ENCODE measurements around the gene LEMD2.

LEMD2 gene

DNA sequence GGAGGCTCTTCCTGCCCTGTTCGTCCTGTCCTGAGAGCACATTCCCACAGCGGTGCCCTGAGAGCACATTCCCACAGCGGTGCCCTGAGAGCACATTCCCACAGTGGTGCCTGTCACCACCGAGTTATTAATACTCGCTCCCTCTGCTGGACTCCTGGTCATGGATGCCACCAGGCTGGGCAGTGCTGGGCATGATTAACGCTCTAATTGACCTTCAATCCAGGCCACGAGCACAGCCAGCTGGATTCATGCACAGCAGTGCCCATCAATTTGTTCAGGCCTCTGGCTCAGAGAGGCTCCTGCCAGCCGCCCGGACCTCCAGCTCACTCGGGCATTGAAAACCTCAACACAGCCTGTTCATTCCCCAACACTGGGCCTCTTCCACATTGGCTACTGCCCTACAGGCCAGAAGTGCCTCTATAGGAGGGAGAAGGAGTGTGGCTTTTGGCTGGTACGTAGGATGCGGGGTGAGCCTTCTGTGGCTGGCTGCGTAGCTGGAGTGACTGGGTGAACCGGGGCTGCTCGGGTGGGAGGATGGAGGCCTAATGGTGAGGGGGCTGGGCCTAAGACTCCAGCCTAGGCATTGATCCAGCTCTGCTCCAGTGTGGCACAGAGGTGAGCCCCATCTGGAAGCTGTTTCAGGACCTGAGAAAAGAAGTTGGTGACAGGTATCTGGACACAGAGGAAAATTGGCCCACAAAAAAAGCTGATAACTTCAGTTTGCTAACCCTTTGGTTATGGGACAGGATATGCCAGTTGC lies 51.5 kb downstream of the LEMD2 start:
- H3K9me3 ChIP-seq (ENCODE audit: control insufficient read depth, insufficient read depth, low read depth, low read length) = no peaks in the 10 kb centered on the region
- ChIA-PET POLR2A (interaction anchor here (1.4 kb wide), 1 partner anchor 26 kb away, joined by 6 read pairs; the partner anchor contains the start of gene UQCC2), CTCF (interaction anchor here (0.7 to 1.6 kb wide), 6 partner anchors 9 to 290 kb away, joined by 3 to 5 read pairs (median 4); no protein-coding TSS in a partner anchor)
- H3K4me3 ChIP-seq (ENCODE audit: low read depth, low read length) = no peak overlapping the region
- no peak overlapping the region for H3K27ac ChIP-seq (ENCODE audit: extremely low read depth, low read depth, low read length)
- TF ChIP-seq ZFHX2 (tag by site-specific recombination; conservative IDR thresholded peaks at IDR 0.05) (no peak), ZNF510 (tag by site-specific recombination; IDR thresholded peaks at IDR 0.05; ENCODE audit: insufficient replicate concordance) (no peak), EGR2 (tag by site-specific recombination; IDR thresholded peaks at IDR 0.05; ENCODE audit: low read depth) (peak; percentile 20; the same call in 1 of the 2 replicates), ZIC2 (tag by site-specific recombination; IDR thresholded peaks at IDR 0.05) (peak; percentile 43), ZNF391 (tag by site-specific recombination; IDR thresholded peaks at IDR 0.05; ENCODE audit: borderline replicate concordance, low read depth) (no peak)
- no peaks in the 10 kb centered on the region for H3K4me1 ChIP-seq (ENCODE audit: control insufficient read depth, insufficient read depth, low read length)
- no peaks in the 10 kb centered on the region for H3K36me3 ChIP-seq (ENCODE audit: control insufficient read depth in 2 of 2, insufficient read depth in 1 of 2, low read length in 2 of 2)

DNA sequence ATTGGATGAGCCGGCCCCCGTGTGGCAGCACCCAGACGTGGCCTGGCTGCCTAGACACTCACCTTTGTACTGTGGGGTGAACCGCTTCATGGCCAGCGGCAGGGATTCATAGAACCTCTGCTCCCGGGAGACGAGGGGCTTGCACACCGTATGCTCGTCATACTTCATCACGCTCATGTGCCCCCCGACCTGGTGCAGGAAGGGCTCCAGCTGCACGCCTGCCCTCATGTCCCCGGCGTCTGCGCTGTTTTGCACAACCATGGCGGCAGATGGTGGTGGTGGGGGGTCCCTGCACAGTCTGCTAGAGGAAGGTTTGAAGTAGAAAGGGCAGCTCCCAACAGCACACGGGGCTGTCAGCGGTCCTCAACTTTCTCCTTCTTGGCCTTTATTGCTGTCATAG lies 53.7 kb downstream of the LEMD2 start:
- no peaks in the 10 kb centered on the region for H3K36me3 ChIP-seq (ENCODE audit: control insufficient read depth in 2 of 2, insufficient read depth in 1 of 2, low read length in 2 of 2)
- H3K4me3 ChIP-seq (ENCODE audit: low read depth, low read length) = no peak overlapping the region
- H3K9me3 ChIP-seq (ENCODE audit: control insufficient read depth, insufficient read depth, low read depth, low read length) = no peaks in the 10 kb centered on the region
- ChIA-PET POLR2A (no interaction called here), CTCF (interaction anchor here (0.6 to 1.0 kb wide), 2 partner anchors 36 to 53 kb away, joined by 3 read pairs; no protein-coding TSS in a partner anchor)
- TF ChIP-seq YY1 (tag by site-specific recombination; IDR thresholded peaks at IDR 0.05) (no peak), ZBTB1 (tag by site-specific recombination; IDR thresholded peaks at IDR 0.05) (no peak), ZNF174 (tag by site-specific recombination; IDR thresholded peaks at IDR 0.05) (no peak)
- TF ChIP-seq, protein P1, sequence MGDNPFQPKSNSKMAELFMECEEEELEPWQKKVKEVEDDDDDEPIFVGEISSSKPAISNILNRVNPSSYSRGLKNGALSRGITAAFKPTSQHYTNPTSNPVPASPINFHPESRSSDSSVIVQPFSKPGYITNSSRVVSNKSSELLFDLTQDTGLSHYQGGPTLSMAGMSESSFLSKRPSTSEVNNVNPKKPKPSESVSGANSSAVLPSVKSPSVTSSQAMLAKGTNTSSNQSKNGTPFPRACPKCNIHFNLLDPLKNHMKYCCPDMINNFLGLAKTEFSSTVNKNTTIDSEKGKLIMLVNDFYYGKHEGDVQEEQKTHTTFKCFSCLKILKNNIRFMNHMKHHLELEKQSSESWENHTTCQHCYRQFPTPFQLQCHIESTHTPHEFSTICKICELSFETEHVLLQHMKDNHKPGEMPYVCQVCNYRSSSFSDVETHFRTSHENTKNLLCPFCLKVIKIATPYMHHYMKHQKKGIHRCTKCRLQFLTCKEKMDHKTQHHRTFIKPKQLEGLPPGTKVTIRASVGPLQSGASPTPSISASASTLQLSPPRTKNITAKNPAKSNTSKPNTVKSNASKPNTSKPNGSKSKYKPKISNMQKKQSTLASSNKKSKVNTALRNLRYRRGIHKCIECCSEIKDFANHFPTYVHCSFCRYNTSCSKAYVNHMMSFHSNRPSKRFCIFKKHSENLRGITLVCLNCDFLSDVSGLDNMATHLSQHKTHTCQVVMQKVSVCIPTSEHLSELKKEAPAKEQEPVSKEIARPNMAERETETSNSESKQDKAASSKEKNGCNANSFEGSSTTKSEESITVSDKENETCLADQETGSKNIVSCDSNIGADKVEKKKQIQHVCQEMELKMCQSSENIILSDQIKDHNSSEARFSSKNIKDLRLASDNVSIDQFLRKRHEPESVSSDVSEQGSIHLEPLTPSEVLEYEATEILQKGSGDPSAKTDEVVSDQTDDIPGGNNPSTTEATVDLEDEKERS (tag by site-specific recombination; IDR thresholded peaks at IDR 0.05) = no peak
- H3K27ac ChIP-seq (ENCODE audit: extremely low read depth, low read depth, low read length) = no peak overlapping the region
- no peaks in the 10 kb centered on the region for H3K4me1 ChIP-seq (ENCODE audit: control insufficient read depth, insufficient read depth, low read length)

DNA sequence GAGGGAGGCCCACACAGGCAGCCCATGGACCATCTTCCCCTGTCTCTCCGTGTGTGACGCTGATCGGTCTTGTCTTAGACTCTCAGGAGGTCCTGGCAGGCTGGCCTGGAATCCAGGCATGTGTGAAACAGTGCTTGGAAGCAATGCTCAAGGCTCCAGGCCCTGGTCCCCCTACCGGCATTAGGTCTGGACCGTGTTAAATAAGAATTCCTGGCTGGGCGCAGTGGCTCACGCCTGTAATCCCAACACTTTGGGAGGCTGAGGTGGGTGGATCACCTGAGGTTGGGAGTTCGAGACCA lies 55.3 kb downstream of the LEMD2 start:
- ChIA-PET CTCF (no interaction called here), POLR2A (no interaction called here)
- no peaks in the 10 kb centered on the region for H3K36me3 ChIP-seq (ENCODE audit: control insufficient read depth in 2 of 2, insufficient read depth in 1 of 2, low read length in 2 of 2)
- H3K4me3 ChIP-seq (ENCODE audit: low read depth, low read length) = no peak overlapping the region
- no peak overlapping the region for H3K27ac ChIP-seq (ENCODE audit: extremely low read depth, low read depth, low read length)
- TF ChIP-seq ZNF843 (tag by site-specific recombination; IDR thresholded peaks at IDR 0.05) (no peak), KLF1 (tag by site-specific recombination; IDR thresholded peaks at IDR 0.05) (no peak), ZNF146 (tag by site-specific recombination; IDR thresholded peaks at IDR 0.05) (no peak), ZNF449 (tag by site-specific recombination; IDR thresholded peaks at IDR 0.05) (no peak), ZNF473 (tag by site-specific recombination; IDR thresholded peaks at IDR 0.05) (no peak), ZNF274 (IDR thresholded peaks at IDR 0.05; ENCODE audit: low read length) (no peak), ZNF274 (tag by site-specific recombination; IDR thresholded peaks at IDR 0.05; ENCODE audit: borderline replicate concordance) (no peak), ZNF571 (tag by site-specific recombination; IDR thresholded peaks at IDR 0.05) (no peak), ZXDB (tag by site-specific recombination; IDR thresholded peaks at IDR 0.05) (no peak), BCL11B (tag by site-specific recombination; IDR thresholded peaks at IDR 0.05; ENCODE audit: low read depth) (no peak), TCF7L2 (IDR thresholded peaks at IDR 0.05; ENCODE audit: borderline replicate concordance, low read depth, low read length) (no peak), ZNF670 (tag by site-specific recombination; IDR thresholded peaks at IDR 0.05; ENCODE audit: low read depth) (no peak), ZNF501 (tag by site-specific recombination; IDR thresholded peaks at IDR 0.05) (no peak)
- TF ChIP-seq, protein P2, sequence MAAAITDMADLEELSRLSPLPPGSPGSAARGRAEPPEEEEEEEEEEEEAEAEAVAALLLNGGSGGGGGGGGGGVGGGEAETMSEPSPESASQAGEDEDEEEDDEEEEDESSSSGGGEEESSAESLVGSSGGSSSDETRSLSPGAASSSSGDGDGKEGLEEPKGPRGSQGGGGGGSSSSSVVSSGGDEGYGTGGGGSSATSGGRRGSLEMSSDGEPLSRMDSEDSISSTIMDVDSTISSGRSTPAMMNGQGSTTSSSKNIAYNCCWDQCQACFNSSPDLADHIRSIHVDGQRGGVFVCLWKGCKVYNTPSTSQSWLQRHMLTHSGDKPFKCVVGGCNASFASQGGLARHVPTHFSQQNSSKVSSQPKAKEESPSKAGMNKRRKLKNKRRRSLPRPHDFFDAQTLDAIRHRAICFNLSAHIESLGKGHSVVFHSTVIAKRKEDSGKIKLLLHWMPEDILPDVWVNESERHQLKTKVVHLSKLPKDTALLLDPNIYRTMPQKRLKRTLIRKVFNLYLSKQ (tag by site-specific recombination; IDR thresholded peaks at IDR 0.05; ENCODE audit: borderline replicate concordance) = no peak
- TF ChIP-seq, protein P3, sequence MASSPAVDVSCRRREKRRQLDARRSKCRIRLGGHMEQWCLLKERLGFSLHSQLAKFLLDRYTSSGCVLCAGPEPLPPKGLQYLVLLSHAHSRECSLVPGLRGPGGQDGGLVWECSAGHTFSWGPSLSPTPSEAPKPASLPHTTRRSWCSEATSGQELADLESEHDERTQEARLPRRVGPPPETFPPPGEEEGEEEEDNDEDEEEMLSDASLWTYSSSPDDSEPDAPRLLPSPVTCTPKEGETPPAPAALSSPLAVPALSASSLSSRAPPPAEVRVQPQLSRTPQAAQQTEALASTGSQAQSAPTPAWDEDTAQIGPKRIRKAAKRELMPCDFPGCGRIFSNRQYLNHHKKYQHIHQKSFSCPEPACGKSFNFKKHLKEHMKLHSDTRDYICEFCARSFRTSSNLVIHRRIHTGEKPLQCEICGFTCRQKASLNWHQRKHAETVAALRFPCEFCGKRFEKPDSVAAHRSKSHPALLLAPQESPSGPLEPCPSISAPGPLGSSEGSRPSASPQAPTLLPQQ (tag by site-specific recombination; IDR thresholded peaks at IDR 0.05) = no peak
- H3K9me3 ChIP-seq (ENCODE audit: control insufficient read depth, insufficient read depth, low read depth, low read length) = no peaks in the 10 kb centered on the region
- no peaks in the 10 kb centered on the region for H3K4me1 ChIP-seq (ENCODE audit: control insufficient read depth, insufficient read depth, low read length)

Measured in HEK293 (cell line).